ENCODE data around the gene CDHR5.

GRCh38 chr11:640021-640706, 15.4 kb upstream of the CDHR5 start:
- TF ChIP-seq POLR2A (IDR thresholded peaks at IDR 0.05), result no peak
- TF ChIP-seq CTCF (IDR thresholded peaks at IDR 0.05 in 8 of 11, conservative IDR thresholded peaks at IDR 0.05 in 3 of 11), result no peak
- TF ChIP-seq POLR2AphosphoS5 (IDR thresholded peaks at IDR 0.05), result peak; percentile 26 to 69 (median 36)
